ENCODE results near the gene SPN.
"Not testable (repeated sequence)": the region's sequence is repeated elsewhere in the genome, so short reads cannot be mapped to it uniquely, and the experiment has no call there.

SPN gene

DNA sequence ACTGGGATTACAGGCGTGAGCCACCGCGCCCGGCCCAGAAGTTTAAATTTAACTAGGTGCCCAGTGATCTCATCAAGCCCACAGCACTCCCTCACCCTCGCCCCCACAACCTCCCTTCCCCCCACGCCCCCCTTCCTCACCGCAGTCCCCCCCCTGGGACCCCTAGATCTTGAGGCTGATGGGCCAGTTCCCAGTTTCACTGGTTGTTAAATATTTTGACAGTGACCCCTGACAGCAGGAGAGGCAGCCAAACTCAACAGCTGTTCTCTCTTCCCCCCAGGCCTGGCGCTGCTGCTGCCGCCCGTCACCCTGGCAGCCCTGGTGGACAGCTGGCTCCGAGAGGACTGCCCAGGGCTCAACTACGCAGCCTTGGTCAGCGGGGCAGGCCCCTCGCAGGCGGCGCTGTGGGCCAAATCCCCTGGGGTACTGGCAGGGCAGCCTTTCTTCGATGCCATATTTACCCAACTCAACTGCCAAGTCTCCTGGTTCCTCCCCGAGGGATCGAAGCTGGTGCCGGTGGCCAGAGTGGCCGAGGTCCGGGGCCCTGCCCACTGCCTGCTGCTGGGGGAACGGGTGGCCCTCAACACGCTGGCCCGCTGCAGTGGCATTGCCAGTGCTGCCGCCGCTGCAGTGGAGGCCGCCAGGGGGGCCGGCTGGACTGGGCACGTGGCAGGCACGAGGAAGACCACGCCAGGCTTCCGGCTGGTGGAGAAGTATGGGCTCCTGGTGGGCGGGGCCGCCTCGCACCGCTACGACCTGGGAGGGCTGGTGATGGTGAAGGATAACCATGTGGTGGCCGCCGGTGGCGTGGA is 31.5 kb downstream of the SPN start:
- TF ChIP-seq, protein P1, sequence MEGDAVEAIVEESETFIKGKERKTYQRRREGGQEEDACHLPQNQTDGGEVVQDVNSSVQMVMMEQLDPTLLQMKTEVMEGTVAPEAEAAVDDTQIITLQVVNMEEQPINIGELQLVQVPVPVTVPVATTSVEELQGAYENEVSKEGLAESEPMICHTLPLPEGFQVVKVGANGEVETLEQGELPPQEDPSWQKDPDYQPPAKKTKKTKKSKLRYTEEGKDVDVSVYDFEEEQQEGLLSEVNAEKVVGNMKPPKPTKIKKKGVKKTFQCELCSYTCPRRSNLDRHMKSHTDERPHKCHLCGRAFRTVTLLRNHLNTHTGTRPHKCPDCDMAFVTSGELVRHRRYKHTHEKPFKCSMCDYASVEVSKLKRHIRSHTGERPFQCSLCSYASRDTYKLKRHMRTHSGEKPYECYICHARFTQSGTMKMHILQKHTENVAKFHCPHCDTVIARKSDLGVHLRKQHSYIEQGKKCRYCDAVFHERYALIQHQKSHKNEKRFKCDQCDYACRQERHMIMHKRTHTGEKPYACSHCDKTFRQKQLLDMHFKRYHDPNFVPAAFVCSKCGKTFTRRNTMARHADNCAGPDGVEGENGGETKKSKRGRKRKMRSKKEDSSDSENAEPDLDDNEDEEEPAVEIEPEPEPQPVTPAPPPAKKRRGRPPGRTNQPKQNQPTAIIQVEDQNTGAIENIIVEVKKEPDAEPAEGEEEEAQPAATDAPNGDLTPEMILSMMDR (IDR thresholded peaks at IDR 0.05; ENCODE audit: low read depth, low read length, missing control alignments) = no peak
- no peak overlapping the region for H3K4me3 ChIP-seq (ENCODE audit: low read depth, low read length)
- DNase-seq (ENCODE audit: low read depth) = no peak

DNA sequence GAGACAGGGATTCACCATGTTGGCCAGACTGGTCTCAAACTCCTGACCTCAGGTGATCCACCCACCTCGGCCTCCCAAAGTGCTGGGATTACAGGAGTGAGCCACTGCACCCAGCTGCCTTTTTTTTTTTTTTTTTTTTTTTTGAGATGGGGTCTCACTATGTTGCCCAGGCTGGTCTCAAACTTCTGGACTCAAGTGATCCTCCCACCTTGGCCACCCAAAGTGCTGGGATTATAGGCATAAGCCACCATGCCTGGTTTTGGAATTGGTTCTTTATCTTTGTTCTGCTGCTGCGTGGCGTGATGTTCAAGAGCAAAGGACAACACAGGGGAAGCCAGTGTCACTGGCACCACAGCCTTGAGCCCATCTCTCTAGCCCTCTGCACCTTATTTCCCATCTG is 32.6 kb downstream of the SPN start:
- not testable (repeated sequence) for DNase-seq (ENCODE audit: low read depth); H3K4me3 ChIP-seq (ENCODE audit: low read depth, low read length)

DNA sequence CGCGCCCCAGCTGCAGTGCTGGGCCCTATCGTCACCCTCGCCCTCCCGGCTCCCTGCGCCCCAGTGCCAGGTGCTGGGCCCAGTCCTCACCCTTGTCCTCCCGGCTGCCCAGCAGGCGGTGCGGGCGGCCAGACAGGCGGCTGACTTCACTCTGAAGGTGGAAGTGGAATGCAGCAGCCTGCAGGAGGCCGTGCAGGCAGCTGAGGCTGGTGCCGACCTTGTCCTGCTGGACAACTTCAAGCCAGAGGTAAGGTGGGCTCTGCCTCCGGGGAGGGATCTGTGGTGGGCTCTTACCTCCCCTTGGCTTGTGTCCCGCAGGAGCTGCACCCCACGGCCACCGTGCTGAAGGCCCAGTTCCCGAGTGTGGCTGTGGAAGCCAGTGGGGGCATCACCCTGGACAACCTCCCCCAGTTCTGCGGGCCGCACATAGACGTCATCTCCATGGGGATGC is 33.9 kb downstream of the SPN start:
- no peak for DNase-seq (ENCODE audit: low read depth)
- H3K4me3 ChIP-seq (ENCODE audit: low read depth, low read length) = no peak overlapping the region
- TF ChIP-seq, protein P1 (IDR thresholded peaks at IDR 0.05; ENCODE audit: low read depth, low read length, missing control alignments) = no peak

DNA sequence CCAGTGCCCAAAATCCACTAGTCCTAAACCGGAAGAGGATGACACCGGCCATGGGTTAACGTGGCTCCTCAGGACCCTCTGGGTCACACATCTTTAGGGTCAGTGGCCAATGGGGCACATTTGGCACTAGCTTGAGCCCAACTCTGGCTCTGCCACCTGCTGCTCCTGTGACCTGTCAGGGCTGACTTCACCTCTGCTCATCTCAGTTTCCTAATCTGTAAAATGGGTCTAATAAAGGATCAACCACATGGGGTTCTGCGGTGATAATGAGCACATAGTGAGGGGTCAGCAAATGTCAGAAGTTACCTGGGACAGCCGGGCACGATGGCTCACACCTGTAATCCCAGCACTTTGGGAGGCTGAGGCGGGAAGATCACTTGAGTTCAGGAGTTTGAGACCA is 34.3 kb downstream of the SPN start:
- TF ChIP-seq, protein P1 (IDR thresholded peaks at IDR 0.05; ENCODE audit: low read depth, low read length, missing control alignments) = no peak
- no peak for DNase-seq (ENCODE audit: low read depth)
- H3K4me3 ChIP-seq (ENCODE audit: low read depth, low read length) = no peak overlapping the region

DNA sequence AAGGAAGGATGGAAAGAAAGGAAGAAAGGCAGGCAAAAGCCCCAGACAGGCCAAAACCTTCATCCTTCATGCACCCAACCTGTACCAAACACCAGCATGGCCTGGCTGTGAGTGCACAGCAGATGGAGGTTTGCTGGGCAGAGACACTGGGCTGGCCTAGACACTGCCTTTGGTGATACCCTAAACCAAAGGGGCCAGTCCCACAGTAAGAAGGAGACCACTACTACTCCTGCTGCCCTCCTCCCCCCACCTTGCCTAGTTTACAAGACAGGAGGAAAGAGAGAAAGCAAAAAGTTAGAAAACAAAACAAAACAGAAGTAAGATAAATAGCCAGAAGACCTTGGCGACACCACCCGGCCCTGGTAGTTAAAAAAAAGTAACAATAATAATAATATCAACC is 35.0 kb downstream of the SPN start:
- TF ChIP-seq, protein P1 (IDR thresholded peaks at IDR 0.05; ENCODE audit: low read depth, low read length, missing control alignments) = no peak
- DNase-seq (ENCODE audit: low read depth) = no peak
- no peak overlapping the region for H3K4me3 ChIP-seq (ENCODE audit: low read depth, low read length)

DNA sequence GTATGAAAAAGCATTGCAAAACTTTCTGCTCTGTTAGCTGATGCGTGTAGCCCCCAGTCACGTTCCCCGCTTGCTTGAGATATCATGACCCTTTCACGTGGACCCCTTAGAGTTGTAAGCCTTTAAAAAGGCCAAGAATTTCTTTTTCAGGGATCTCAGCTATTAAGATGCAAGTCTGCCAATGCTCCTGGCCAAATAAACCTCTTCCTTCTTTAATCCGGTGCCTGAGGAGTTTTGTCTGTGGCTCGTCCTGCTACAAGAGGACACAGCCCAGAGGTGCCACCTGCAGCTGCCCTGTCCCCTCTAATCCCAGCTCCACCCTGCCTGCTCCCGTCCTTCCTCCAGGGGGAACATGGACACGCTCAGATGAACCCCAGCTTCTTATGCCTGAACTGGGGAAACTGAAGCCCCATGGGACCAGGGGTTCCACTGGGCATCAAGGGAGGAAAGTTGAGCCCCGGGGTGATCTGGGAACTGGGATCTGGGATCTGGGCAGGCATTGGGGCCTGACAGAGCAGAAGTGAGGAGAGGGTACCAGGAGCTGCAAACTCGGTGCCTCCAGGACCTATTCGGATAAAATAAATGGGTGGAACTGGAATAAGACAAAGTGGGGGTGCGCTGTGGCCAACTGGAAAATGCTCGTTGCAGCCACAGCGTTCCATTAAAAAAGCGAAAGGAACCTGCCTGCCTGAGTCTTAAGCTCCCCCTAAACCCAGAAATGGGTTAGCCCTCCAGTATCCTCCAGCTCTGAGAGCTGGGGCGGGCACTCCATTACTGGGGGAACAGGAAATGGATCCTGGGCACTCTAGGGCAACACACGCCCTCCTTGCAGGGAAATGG is 35.7 kb downstream of the SPN start:
- H3K4me3 ChIP-seq (ENCODE audit: low read depth, low read length) = no peak overlapping the region
- no peak for DNase-seq (ENCODE audit: low read depth)
- TF ChIP-seq, protein P1 (IDR thresholded peaks at IDR 0.05; ENCODE audit: low read depth, low read length, missing control alignments) = no peak

Data from GM12864 (cell line).